ENCODE measurements around the gene TRIM38.

DNA sequence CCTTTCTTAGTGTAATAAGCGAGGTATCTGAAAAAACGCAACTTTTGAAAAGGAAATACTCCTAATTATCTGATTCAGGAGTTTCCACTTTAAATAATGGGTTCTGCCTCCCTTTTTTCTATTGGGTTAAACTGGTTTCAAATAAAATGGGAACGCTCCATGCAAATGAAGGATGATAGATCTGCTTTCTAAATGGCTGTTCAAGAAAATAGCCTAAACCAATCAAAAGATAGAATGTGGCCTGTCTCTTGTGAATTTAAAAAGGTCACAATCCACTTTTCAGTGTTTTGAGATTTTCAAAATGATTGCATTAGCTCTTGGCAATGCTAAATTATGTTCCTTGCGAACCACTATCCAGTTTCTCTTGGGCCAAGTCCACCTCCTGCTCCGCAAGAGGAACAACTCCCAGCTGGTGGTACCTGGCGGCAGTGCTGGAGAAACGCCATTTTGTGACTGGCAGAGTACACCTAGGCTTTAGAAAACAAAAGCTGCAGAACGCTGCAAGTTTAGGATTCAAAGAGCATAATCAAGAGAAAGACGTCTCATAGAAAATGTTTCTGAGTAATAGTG lies 56.7 kb downstream of the TRIM38 start:
- TF ChIP-seq, protein P1, sequence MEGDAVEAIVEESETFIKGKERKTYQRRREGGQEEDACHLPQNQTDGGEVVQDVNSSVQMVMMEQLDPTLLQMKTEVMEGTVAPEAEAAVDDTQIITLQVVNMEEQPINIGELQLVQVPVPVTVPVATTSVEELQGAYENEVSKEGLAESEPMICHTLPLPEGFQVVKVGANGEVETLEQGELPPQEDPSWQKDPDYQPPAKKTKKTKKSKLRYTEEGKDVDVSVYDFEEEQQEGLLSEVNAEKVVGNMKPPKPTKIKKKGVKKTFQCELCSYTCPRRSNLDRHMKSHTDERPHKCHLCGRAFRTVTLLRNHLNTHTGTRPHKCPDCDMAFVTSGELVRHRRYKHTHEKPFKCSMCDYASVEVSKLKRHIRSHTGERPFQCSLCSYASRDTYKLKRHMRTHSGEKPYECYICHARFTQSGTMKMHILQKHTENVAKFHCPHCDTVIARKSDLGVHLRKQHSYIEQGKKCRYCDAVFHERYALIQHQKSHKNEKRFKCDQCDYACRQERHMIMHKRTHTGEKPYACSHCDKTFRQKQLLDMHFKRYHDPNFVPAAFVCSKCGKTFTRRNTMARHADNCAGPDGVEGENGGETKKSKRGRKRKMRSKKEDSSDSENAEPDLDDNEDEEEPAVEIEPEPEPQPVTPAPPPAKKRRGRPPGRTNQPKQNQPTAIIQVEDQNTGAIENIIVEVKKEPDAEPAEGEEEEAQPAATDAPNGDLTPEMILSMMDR (IDR thresholded peaks at IDR 0.05): no peak
- TF ChIP-seq POLR2A (IDR thresholded peaks at IDR 0.05): no peak

Data from body of pancreas (tissue), 4 donors.